ENCODE results near the gene ARHGAP11A.

The ARHGAP11A gene

DNA sequence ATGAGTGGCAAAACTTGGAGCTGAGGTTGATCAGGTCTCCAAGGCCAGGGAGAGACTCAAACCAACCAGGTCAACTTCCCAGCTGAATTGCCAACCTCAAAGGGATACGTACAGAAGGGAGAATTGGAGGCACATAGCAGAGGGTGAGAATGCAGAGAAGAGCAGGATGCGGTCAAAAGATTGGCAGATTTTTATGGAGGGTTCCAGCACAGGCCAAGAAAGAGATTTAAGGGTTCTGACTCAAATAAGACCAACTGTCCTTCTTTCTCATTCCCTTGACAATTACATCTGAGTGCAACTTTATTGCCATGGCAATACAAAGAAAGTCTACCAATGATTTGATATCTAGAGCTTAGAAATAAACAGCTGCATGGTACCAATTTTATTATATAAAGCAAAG, 59.4 kb downstream of the ARHGAP11A start:
- Histone ChIP-seq H3K4me1 (no peaks in the 10 kb centered on the region), H3K4me2 (ENCODE audit: low read length) (no peak overlapping the region), H3K27ac (no peak overlapping the region), H3K9ac (no peak overlapping the region), H2AFZ (no peak overlapping the region), H3K4me3 (ENCODE audit: low read depth, low read length) (no peak overlapping the region), H3K79me2 (no peaks in the 10 kb centered on the region), H3K27me3 (ENCODE audit: control insufficient read depth, insufficient read depth, low read length) (no peaks in the 10 kb centered on the region), H3K36me3 (ENCODE audit: control insufficient read depth, insufficient read depth, low read length) (no peaks in the 10 kb centered on the region), H3K9me3 (ENCODE audit: control insufficient read depth, low read length) (no peaks in the 10 kb centered on the region)
- TF ChIP-seq, protein P1, sequence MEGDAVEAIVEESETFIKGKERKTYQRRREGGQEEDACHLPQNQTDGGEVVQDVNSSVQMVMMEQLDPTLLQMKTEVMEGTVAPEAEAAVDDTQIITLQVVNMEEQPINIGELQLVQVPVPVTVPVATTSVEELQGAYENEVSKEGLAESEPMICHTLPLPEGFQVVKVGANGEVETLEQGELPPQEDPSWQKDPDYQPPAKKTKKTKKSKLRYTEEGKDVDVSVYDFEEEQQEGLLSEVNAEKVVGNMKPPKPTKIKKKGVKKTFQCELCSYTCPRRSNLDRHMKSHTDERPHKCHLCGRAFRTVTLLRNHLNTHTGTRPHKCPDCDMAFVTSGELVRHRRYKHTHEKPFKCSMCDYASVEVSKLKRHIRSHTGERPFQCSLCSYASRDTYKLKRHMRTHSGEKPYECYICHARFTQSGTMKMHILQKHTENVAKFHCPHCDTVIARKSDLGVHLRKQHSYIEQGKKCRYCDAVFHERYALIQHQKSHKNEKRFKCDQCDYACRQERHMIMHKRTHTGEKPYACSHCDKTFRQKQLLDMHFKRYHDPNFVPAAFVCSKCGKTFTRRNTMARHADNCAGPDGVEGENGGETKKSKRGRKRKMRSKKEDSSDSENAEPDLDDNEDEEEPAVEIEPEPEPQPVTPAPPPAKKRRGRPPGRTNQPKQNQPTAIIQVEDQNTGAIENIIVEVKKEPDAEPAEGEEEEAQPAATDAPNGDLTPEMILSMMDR (IDR thresholded peaks at IDR 0.05), result no peak

DNA sequence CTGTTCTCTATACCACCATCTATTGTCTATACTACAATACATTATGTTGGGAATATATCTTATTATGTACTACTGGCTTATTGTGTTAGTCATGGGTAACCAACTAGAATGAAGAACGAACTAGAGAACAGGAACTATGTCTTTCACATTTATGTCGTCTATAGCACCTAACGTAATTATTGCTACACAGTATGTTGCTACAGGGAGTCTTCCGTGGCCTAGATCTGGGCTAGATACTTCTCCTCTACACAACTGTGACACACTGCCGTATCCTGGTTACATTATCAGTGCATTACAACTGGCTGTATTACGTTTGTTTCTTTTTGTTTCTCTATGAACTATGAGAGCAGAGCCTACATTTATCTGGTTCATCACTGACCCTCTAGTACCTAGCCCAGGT, 60.2 kb downstream of the ARHGAP11A start:
- Histone ChIP-seq H3K27me3 (ENCODE audit: control insufficient read depth, insufficient read depth, low read length) (no peaks in the 10 kb centered on the region), H3K4me3 (ENCODE audit: low read depth, low read length) (no peak overlapping the region), H3K27ac (no peak overlapping the region), H3K36me3 (ENCODE audit: control insufficient read depth, insufficient read depth, low read length) (no peaks in the 10 kb centered on the region), H3K9ac (no peak overlapping the region), H3K4me2 (ENCODE audit: low read length) (no peak overlapping the region), H3K79me2 (no peaks in the 10 kb centered on the region), H3K4me1 (no peaks in the 10 kb centered on the region), H2AFZ (no peak overlapping the region), H3K9me3 (ENCODE audit: control insufficient read depth, low read length) (no peaks in the 10 kb centered on the region)
- TF ChIP-seq, protein P1 (IDR thresholded peaks at IDR 0.05), result no peak

DNA sequence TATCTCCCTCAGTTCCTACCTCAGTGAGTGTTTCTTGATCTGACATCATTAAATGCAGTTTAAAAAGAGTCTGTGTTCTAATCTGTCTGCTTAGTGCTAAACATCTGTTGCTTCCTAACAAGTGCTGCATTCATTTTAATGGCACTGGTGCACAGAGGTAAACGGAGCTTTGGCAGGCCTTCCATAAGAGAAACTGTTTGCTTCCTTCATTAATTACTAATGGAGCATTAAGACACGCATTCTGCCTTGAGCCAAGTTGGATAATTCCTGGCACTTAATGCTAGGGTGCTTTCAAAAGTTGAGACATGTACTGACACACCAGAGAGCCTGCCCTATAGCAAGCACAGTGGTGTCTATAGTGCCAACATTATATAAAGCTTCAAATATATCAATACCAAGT, 60.9 kb downstream of the ARHGAP11A start:
- Histone ChIP-seq H3K9ac (no peak overlapping the region), H3K4me1 (no peaks in the 10 kb centered on the region), H2AFZ (no peak overlapping the region), H3K36me3 (ENCODE audit: control insufficient read depth, insufficient read depth, low read length) (no peaks in the 10 kb centered on the region), H3K4me2 (ENCODE audit: low read length) (no peak overlapping the region), H3K79me2 (no peaks in the 10 kb centered on the region), H3K4me3 (ENCODE audit: low read depth, low read length) (no peak overlapping the region), H3K9me3 (ENCODE audit: control insufficient read depth, low read length) (no peaks in the 10 kb centered on the region), H3K27ac (no peak overlapping the region), H3K27me3 (ENCODE audit: control insufficient read depth, insufficient read depth, low read length) (no peaks in the 10 kb centered on the region)
- TF ChIP-seq, protein P1 (IDR thresholded peaks at IDR 0.05), result no peak

DNA sequence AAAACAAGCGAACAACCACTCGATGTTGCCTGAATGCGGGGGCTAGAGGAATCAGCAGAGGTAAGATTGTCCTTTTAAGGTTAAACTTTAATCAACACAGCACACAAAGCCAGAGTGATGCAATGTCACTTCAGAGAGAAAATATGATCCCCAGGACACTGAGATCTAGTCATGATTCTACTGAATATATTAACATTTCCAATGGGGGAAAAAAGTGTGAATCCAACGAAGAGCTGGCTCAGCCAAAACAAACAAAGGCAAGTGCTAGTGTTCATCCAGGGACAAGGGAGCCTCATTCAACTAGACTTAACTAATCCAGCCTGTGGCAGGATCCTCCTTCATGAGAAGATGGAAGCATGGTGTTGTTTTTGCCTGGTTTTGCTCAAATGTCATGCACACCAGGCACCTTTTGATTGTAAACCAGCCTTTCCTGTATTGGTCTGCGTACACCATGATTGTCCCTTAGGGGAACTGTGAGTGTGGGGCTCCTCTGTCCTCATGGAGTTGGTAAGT, 62.0 kb downstream of the ARHGAP11A start:
- Histone ChIP-seq H3K4me2 (ENCODE audit: low read length) (no peak overlapping the region), H3K27me3 (ENCODE audit: control insufficient read depth, insufficient read depth, low read length) (no peaks in the 10 kb centered on the region), H3K4me3 (ENCODE audit: low read depth, low read length) (no peak overlapping the region), H3K79me2 (no peaks in the 10 kb centered on the region), H2AFZ (no peak overlapping the region), H3K36me3 (ENCODE audit: control insufficient read depth, insufficient read depth, low read length) (no peaks in the 10 kb centered on the region), H3K9ac (no peak overlapping the region), H3K9me3 (ENCODE audit: control insufficient read depth, low read length) (no peaks in the 10 kb centered on the region), H3K27ac (peak overlapping the region; percentile 22), H3K4me1 (no peaks in the 10 kb centered on the region)
- TF ChIP-seq, protein P1 (IDR thresholded peaks at IDR 0.05), result no peak

DNA sequence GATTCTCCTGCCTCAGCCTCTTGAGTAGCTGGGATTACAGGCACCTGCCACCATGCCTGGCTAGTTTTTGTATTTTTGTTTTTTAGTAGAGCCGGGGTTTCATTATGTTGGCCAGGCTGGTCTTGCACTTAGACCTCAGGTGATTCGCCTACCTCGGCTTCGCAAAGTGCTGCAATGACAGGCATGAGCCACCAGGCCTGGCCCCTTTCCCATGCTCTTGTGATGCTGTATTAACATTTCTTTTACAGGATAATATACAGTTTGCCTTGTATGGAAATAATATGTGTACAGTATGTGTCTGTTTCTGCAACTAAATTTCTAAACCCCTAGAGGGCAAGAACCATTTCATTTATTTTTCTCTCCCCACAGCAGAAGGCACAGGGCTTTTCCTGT, 64.0 kb downstream of the ARHGAP11A start:
- no peaks in the 10 kb centered on the region for H3K36me3 ChIP-seq (ENCODE audit: control insufficient read depth, insufficient read depth, low read length)
- TF ChIP-seq, protein P1 (IDR thresholded peaks at IDR 0.05), result no peak
- H3K9ac ChIP-seq, result no peak overlapping the region
- H3K4me2 ChIP-seq (ENCODE audit: low read length), result no peak overlapping the region
- no peaks in the 10 kb centered on the region for H3K4me1 ChIP-seq
- H3K27me3 ChIP-seq (ENCODE audit: control insufficient read depth, insufficient read depth, low read length), result no peaks in the 10 kb centered on the region
- no peaks in the 10 kb centered on the region for H3K79me2 ChIP-seq
- H3K27ac ChIP-seq, result no peak overlapping the region
- no peak overlapping the region for H3K4me3 ChIP-seq (ENCODE audit: low read depth, low read length)
- H2AFZ ChIP-seq, result no peak overlapping the region
- H3K9me3 ChIP-seq (ENCODE audit: control insufficient read depth, low read length), result no peaks in the 10 kb centered on the region

Measured in parathyroid adenoma (tissue), 2 donors.